HPDE6-E6E7 (cell line): ENCODE data around the gene GALNTL6.
A peak's percentile ranks its signal among the peaks of the same experiment; 100 is the strongest.

ENCODE experiments used
- DNase-seq: peaks from one replicate; pipeline ENCODE4 v3.0.0; 2011; ENCODE audit warnings: missing footprints; ENCODE audit errors: extremely low spot score

Gene GALNTL6

DNA sequence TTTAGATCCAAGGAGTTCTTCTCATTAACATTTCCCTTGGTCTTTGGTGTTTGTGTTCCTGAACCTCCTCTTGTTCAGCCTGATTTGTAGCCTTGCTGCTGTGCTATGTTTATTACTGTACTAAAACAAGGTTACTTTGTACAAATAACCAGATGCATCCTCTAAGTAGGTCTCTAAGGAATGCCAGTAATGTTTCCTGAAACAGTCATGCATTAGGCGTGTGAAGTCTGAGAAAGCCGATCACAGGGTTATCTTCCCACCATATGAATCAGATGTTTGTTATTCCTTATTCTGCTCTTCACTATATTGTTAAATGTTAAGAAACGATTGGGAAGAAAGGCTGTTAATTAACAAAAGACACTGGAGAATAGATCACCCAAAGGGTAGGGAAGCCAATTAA, 66.9 kb downstream of the GALNTL6 start:
- peak; percentile 42 for DNase-seq

DNA sequence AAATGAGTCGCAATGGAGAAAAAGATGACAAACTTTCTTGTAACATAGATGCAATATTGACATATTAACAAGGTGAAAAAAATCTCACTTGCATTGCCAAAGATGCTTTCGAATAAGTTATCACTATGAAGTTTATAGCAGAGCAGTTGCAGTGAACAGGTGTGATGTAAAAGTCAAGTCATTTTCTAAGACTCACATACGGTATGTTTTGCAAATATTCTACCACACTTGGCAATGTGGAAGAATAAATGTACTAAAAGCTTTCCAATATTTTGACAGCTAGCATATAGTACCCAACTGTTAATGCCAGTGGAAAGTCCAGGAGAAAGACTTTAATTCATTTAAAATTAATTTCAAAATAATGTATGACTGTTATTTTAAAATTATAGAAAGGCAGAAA, 76.5 kb downstream of the GALNTL6 start:
- DNase-seq: no peak

DNA sequence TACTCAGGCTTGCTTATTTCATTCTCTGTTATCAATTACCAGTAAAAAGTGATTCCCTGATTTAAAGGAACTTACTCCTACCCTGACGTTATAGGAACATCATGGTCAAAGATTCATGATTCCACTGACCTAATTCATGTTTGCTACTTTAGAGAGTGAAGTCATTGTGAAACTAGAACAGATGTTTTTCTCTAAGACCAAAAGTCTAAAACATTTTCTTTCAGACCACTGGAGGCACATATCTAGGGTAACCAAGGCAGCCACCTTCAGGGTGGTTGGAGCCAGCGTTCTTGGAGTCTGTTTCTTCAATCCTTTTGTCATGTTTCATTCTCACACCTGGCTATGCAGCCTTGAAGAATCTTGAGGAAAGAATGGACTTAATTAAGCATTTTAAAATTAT, 77.8 kb downstream of the GALNTL6 start:
- DNase-seq: no peak

DNA sequence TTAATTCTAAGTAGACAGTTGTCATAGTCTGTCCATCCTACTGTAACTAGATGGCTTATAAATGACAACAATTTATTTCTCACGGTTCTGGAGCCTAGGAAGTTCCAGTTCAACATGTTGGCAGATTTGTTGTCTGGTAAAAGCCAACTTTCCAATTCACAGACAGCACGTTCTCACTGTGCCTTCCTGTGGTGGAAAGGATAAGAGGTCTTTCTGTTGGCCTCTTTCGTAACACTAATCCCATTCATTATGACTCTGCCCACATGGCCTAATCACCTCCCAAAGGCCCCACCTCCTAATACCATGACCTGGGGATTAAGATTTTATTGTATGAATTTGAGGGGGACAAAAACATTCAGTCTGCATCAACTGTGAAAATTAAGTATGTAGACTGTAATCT, 83.2 kb downstream of the GALNTL6 start:
- DNase-seq: no peak

DNA sequence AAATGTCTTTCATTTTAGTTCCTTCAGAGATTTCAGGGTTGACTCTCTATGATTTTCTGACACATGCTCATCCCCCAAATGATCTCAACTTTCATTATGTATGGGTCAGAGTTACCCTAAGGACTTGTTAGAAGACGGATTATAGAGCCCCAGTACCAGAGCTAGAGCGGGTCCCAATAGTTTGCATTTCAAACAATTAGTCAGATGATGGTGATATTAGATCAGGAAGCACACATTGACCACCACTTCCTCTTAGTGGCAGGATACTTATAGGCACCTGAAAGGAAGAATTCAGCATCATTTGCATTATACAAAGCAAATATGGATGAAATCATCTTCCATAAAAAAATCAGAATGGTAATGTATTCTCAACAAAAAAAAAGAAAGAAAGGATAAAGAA, 106.1 kb downstream of the GALNTL6 start:
- no peak for DNase-seq

DNA sequence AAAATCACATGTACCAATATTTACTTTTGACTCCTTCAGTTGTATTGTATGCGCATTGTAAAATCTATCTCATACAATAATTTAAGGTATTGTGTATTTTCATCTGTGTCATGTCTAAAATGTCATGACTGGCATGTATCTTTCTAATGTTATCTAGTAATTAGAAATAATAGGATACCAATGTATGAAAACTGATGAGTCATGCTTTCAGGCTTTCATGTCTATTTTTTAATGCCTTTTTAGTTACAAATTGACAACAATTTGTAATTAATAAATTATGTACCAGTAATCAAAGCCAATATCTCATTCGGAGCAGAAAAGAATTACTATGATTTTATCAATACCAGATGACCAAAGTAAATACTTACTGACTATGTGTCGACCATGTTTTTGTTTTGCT, 107.7 kb downstream of the GALNTL6 start:
- DNase-seq: no peak

DNA sequence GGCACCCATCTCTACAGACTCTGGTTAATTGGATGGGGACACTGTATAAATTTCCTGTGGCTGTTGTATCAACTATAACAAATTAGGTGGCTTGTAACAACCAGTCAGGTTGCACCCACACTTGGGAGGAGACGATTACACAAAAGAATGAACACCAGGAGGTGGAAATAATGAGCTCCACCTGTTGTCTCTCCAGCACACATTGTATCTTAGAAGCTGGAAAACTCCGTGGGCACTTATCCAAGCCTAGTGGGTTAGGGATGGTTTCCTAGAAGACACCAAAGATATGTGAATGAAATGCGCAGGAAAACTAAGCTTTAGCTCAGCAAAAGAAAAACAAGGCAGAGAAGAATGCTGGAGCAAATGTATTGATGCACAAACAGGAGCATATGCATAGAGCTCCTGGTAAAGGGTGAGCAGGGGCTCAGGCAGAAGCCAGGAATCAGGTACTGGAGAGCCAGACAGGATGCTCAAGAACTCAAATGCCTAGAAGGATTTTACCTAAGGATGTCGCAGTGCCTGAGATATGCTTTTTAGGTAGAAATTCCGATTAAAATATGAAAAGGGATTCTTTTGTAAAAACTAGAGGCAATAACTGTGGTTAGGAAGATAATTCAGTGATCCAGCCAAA, 111.7 kb downstream of the GALNTL6 start:
- no peak for DNase-seq

DNA sequence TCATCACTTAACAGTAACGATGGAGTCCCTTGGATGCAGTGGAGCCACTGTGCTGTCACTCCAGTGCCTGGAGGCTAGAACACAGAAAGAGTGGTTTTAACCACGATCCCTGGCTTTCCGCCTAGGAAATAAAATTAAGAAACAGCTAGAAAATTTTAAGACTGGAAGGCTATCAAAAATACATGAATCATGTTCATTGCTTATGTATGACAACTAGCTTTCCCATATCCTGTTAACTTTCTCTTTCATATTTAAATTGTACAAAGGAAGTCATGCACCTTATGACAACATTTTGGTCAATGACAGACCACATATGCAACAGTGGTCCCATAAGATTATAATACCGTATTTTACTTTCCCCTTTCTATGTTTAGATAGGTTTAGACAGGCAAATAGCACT, 115.1 kb downstream of the GALNTL6 start:
- DNase-seq: no peak

DNA sequence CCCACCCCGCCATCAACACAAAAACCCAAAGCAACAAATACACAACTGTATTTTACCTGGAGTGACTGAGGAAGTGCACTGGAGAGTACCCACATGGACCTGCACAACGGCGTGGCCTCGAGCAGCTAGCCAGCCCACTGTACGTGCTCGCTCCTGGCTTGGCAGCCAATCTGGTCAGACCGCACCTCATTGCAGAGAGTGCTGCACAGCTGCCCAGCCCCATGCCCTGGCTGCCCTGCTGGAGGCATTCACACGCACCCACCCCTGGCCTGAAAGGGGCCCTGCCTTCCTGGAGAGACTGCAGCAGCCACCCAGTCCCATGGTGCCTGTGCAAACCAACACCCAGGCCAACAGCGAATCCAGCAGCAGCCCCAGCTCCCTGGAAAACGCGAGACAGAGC, 116.3 kb downstream of the GALNTL6 start:
- DNase-seq: no peak

DNA sequence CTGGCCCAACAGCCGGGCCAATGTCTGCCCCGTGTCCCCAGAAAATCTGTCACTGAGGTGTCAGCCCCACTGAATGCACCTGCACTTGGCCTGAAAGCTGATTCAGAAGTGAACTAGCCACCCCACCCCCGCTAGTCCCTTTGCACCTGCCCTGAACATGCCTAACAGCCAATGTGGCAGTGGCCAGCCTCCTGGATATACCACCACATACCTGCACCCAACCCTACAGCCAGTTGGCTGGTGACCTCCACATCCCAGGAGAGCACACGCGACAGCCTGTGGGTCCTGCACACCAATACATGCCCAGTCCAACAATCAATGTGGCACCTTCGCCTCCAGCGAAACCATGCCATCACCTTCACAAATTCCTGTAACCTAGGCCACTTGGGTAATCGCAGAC, 116.7 kb downstream of the GALNTL6 start:
- DNase-seq: no peak

DNA sequence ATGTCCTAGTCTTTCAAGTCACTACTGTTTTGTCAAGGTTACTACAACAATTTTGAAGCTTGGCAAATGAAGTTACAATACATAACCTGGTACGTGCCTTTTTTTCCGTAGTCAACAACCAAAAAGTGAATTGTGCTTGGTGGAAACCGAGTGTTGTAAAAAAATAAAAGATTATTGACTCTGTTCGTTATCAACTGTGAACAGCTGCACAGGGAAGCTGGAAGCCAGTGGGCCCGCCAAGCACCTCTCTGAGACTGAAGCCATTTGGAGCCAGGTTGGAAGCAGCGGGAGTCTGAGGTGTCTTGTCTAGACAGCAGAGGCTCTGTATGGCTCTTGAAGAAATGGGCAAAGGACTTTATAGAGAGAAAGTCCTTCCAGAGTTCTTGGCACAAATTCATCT, 119.0 kb downstream of the GALNTL6 start:
- no peak for DNase-seq

DNA sequence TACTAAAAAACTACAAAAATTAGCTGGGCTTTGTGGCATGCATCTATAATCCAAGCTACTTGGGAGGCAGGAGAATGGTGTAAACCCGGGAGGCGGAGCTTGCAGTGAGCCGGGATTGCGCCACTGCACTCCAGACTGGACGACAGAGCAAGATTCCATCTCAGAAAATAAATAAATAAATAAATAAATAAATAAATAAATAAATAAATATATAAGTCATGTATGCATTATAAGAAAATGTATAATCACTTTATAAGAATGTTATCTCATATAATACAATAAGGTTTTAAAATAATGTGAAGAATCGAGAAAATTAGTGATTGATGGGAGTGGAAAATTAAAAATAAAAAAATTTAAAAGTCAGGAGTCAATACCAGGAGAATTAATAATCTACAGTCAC, 127.5 kb downstream of the GALNTL6 start:
- no peak for DNase-seq

DNA sequence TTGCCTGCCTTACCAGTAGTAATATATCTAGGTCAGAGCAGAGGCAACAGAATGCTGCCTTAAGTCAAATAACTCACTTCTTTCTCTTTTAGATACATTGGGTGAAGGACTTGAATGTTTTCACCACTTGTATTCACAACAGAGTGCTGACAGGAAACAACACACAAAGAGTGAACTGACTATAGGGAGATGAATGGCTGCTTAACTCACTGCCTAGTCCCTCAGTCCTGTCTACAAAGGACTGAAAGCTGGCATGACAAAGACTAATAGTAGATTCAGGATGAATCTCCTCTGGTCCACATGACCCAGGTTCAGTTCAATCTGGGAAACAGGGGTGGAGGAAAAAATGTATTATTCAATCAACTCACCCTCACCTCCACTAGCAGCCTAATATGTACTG, 134.2 kb downstream of the GALNTL6 start:
- no peak for DNase-seq

DNA sequence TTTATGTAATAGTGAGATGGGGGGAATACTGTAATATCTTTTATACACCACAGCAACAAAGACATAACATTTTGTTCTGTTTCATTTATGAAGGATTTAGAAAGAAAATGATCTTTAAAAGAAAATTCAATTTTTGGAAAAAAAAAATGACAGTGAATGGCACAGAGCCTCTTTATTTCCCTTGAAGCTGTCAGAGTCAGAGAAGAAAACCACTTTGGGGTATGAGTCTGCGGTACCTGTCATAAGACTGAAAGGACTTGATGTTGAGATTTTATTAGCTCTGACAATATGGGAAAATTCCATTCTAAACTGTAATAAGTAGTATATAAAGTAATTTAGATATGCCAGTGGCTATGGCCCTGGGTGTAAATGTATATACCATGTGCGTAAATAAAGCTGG, 134.8 kb downstream of the GALNTL6 start:
- no peak for DNase-seq

DNA sequence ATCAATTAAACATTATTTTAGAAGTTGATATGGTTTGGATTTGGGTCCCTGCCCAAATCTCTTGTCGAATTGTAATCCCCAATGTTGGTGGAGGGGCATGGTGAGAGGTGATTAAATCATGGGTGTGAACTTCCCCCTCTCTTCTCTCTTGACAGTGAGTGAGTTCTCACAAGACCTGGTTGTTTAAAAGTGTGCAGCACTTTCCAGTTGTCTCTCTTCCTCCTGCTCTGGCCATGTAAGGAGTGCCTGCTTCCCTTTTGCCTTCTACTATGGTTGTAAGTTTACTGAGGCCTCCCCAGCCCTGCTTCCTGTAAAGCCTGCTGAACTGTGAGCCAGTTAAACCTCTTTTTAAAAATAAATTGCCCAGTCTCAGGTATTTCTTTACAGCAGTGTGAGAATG, 141.4 kb downstream of the GALNTL6 start:
- no peak for DNase-seq

DNA sequence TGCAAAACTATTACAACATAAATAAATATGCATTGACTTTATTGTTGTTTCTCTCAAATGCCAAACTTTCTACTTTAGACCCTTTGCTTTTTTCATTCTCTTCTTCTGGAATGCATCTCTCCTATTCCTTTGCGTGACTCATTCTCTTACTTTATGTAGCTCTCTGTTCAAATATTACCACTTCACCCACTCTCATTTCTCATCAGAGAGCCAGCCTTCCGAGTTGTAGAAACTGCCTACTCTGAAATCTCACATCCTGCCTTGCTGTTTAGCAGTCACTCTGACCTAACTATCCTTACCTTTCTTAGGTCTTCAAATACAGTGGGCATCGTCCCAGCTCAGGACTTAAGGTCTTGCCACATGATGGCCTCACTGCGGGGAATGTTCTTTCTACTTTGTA, 143.5 kb downstream of the GALNTL6 start:
- no peak for DNase-seq

DNA sequence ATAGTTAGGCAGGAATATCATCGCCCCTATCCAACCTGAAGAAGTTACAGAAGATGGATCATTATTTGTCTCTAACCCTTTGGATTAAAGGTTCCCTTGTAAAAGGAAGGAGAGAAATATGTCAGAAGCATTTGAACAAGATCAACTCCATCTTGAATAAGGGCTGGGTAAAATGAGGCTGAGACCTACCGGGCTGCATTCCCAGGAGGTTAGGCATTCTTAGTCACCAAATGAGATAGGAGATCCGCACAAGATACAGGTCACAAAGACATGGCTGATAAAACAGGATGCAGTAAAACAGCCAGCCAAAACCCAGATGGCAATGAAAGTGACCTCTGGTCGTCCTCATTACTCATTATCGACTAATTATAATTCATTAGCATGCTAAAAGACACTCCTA, 148.9 kb downstream of the GALNTL6 start:
- DNase-seq: no peak

DNA sequence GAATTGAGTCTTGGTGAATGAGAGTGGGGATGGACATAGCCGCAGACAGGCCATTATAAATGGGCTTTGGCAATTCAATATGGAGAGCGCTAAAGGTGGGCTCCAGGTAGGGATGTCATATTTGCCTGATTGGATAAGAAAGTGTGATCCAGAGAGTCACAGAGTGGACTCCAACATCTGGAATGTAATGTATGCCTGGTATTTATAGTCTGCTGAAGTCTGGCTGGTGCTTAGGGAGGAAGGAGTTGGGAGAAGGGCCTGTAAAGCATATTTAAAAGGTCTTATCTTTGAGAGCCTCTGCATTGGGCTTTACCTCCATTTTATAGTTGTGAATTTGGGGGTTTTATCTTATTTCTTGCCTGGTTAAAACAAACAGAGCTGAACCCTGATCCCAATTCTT, 153.2 kb downstream of the GALNTL6 start:
- DNase-seq: no peak

DNA sequence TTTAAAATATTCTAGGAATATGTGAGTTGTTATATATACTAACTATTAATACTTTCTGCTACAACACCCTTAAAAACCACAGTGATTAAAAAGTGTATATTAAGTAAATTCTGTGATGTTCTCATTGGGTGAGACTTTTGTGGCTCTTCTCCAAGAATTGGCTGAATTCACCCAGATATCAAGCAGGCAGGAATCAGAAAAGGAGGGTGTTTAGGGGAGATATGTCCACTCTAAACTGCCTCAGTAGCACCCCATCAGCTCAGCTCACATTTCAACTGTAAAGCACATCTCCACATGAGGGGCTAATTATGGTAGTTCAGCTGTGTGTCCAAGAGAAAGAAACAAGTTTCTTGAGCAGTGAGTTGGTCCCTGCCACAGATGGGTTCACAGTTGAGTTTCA, 165.0 kb downstream of the GALNTL6 start:
- no peak for DNase-seq

DNA sequence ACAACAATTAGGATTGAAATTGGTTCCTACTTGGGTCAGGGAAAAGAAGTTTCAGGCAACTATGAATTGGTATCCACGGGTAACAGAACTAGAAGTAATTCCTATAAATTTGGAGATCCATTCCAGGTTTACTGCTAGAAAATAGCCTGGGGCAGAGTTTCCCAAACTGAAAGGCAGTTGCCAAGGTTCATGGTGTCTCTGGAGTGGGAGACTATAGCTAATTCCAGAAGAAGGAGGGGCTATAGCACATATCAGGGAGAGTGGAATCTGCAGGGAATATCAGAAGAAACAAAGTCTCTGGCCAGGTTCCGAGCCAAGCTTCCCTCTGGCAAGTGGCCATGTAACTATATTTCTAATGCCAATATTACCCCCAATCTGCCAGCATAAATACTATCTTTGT, 166.3 kb downstream of the GALNTL6 start:
- DNase-seq: no peak

DNA sequence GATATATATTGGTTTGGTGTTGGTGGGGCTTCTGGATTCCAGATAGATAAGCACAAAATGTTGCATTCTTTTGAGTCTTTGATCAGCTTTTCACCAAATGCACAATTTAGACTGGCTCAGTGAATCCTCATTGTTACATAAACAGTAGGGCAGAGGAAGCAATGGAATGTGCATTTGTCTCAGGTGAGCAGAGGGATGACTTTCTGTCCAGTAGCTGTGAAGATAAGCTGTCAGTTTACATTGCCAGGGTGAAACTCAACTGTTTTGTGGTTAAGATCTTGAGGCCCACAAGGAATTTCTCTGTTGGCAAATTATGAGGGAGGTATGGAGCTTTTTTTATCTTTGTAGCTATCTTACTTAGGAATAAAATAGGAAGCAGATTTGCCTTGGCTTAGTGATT, 168.0 kb downstream of the GALNTL6 start:
- no peak for DNase-seq

DNA sequence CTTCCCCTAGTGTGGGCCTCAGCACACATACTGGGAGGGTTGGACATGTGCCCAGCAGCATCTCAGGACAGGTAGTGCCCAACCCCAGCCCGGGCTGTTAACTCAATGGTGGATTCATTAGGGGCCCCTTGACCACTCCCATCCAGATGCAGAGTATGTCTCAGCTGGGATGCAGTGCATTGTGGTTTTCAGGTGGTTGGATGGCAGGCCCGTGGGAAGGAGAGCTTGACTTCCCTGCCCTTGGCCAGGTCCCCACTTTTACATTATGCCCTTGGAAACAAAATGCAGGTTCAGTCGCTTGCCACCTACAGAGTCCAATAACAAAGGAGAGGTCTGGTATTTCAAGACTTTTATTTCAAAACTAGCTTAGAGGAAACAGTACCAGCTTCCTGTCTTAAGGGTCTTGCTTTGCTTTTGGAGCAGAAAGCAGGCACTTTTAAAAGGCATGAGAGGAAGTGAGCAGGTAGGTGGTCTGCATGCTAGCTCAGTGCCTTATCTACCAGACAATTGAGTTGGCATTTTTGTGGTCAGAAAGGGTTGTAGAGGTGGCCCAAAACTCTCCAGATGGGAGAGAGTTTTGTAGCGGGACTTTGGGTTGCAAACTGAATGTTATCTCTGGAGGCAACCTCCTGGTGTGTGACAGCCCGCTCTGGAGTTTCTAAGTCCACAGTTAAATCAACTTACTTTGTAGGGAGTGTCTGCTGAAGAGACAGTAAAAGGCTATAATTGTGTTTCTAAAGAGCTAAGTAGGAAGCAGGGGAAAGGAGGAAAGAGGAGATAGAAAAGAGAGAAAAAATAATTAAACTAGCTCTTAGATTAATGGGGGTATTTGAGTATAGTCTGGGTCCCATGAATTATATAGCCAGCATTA, 171.0 kb downstream of the GALNTL6 start:
- no peak for DNase-seq

DNA sequence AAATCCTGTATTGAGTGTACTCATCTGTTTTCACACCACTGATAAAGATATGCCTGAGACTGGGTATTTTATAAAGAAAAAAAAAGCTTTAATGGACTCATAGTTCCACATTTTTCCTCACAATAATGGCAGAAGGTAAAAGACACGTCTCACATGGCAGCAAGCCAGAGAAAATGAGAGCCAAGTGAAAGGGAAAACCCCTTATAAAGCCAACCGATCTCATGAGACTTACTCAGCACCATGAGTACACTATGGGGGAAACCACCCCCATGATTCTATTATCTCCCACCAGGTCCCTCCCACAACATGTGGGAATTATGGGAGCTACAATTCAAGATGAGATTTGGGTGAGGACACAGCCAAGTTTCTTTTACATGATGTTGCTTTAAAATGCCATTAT, 171.9 kb downstream of the GALNTL6 start:
- no peak for DNase-seq

DNA sequence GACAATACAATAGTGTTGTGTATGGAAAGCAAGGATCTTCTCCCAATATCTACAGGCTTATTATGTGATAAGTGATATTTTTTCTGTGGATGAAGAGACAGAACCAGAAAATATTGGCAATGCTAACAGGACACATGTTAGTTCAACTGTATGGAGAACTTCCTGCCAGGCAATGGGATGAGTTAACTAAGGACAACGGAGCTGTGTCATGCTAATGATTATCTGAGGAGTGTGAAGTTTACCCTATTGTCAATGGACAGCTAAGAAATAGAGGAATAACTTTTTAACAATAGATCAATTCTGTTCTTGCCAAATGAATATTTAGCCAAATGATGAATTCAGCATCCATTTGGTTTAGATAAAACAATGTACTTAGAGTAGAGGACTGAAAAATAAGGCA, 180.0 kb downstream of the GALNTL6 start:
- no peak for DNase-seq
